Measurements from ENCODE around the gene DISC1. TPM values are rescaled to one million over a fixed set of nuclear protein-coding genes. Genes with fewer than 3 reads are reported as not detected.

Gene DISC1
- total RNA-seq, 1 donor from 2014 or later = 24.3 TPM

DNA sequence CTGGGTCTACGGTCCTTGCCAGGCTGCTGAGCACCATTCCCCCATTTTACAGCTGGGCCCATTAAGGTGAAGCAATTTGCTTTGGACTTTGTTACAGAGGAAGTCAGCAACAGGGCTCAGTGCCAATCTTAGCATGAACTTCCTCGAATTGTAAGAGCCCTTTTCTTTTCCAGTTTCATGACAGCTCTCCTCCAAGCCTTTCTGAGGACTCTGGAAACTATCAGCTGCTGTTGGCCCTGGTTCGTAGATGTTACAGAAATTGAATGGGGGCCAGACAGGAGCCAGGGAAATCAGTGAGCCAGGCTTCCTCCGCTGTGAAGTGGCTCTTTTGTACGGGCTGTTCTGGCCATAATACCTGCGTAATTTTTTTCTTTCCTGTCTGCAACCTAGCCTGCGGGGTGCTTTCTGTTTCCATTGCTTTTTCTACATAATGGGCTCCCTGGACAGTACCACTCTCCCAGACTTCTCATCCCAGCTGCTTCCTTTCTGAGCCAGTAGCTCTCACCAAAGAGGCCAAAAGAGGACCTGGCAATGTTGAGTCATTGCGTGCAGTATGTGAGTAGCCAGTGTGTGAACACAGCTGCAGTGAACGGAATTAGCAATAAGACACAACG, 386.3 kb downstream of the DISC1 start:
- DNase-seq = peak; percentile 91

DNA sequence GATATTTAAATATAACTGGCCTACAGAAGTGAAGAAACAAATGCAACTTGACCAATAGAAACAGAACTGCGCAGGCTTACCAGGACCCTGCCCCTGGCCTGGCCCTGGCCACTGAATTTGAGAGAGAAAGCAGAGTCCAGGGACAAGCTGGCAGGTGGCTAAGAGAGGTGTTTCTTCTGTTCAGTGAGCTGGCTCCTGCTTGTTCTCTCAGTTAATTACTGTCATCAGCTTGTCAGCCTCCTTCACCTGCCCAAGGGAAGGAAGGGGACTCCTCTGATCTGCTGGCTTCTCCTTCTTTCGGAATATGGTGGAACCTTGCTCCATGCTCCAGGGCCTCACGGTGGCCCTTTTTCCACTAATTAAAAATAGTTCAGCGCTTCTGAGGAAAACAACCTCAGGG, 388.4 kb downstream of the DISC1 start:
- no peak for DNase-seq

DNA sequence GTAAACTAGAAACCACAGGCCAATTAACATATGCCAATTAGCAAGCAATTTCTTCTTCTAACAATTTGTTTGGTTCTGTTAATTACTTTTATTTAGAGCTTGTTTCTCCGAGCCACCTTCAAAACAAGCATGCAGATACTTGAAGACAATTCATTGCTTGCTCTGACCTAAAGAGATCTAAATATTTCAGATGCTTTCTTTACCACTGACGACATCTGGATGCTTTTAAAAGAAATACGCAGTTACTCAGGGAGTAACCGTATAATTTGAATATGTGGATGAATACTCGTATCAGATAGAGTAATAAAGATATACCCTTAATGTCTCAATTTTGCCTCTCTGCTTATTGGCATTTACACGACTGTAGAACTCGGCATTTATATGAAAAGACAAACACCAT, 390.0 kb downstream of the DISC1 start:
- no peak for DNase-seq

DNA sequence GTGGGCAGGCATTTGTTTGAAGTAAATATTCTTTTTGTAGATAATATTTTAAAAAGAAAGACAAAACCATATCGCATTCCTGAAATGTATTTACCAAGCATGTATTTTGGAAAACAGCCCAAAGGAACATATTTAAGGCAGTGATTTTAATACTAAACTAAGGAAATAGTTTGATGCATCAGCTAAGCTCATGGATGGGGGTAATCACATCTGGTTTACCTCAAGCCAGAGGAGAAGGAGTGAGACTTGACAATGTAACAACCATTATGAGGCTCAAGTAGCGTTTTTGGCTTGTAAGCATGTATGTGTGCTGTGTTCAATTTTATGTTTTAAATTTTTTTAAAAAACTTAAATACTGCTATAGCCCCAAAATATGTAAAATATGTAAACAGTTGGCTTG, 390.5 kb downstream of the DISC1 start:
- peak; percentile 25 for DNase-seq

DNA sequence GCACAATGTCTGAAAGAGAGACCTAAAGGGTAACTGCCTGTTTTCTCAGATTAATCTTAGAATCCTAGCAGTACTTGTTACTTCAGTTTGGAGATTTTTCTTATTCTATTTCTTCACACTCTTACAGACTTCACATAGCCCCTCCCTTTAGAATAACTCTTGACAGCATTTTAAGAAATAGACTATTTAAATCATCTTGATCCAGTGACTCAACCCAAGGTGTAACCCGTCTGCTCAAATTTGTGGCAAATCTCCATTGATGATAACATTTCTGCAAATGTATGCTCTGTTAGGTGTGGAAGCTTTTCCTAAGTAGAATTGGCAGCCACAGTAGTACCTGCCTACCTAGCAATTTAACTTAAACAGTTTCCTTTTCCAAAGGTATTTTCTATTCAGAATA, 391.2 kb downstream of the DISC1 start:
- DNase-seq = no peak

DNA sequence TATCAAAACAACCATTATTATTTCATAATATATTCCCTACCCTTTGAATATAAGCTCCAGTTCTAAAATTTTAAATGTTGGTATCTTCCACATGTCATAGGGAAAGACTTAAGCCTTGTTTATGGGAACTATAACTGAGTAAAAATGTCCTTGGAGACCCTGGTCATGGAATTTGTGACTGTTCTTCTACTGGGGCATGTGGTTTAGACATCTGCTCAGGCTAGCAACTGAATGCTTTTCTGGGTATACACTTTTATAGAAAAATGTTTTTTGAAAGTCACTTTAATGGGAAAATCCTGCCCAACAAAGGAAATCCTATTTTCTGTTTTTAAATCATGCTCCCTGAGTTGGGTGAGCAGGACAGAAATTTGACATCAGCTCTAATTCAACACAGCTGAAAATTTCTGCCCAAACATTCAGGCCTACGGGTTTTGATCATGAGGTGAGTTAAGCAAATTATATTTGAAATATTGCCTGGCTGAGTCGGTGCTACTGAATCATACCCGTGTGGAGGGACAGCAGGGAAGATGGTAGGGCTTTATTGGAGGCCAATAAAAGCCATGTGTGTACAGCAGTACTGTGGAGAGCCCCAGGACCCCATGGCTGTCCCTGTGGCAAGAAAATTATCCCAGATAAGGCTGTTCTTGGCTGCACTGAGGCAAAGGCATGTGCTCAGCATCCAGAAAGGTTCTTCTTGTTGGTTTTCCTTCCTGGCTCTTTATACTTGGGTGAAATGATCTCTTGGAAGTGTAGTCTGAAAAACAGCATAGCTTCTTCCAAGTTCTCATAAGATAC, 391.8 kb downstream of the DISC1 start:
- no peak for DNase-seq

DNA sequence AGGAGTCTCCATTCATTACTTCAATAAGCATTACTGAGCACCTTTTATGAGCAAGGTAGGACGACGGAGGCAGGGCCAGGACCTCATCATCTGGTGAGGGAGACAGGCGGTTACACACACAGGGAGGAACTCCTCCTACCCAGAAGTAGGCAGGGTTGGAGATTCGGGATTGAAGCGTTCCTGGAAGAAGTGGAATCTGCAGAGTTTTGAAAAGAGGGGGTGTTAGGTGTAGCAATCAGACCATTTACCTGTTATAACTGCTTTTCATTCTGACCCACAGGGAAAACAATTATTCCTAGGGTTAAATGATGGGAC, 392.4 kb downstream of the DISC1 start:
- no peak for DNase-seq

DNA sequence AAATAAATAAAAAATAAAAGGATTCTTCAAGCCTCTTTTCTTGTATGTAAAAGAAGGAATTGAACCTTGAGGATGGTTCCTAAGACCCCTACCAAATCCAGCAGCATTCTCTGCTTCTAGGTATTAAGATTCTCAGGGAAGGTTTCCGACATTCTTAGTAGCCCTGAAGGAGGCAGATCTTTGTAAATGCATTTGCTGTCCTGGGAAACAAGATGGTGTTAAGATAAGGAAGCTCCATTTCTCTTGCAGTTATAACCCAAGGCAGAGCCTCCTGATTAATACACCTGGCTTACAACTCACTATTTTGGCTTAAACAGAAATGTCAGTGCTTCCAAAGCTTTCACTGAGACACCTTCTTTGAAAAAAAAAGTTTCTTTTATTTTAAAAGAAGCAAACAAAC, 393.8 kb downstream of the DISC1 start:
- DNase-seq = no peak

DNA sequence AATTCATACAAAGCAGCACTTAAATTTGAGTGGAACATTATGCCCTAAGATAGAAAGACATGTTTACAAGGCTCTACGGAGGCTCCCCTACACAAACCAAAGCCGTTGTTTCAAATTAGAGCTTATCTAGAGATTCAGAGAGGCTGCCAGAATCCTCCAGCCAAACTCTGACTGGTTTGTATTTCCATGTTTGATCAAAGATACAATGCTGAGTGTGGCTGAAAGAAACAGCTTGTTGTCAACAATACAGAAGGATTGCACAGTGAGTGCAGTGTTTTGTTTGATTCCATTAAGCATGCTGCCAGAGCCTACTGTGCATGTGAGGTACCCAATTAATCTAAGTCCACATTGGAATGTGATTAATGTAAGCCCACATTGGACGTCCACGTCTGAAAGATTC, 402.7 kb downstream of the DISC1 start:
- no peak for DNase-seq

DNA sequence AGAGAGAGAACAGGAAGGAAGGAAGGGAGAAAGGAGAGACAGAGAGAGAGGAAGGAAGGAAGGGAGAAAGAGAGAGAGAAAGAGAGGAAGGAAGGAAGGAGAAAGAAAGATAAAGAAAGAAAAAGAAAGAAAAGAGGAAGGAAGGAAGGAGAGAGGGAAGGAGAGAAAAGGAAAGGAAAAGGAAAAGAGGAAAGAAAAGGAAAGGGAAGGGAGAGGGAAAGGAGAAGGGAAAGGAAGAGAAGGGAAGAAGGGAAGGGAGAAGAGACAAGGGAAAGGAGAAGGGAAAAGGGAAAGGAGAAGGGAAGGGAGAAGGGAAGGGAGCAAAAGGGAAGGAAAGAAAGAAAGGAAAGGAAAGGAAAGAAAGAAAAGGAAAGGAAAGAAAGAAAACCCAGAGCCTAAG, 404.6 kb downstream of the DISC1 start:
- no peak for DNase-seq

DNA sequence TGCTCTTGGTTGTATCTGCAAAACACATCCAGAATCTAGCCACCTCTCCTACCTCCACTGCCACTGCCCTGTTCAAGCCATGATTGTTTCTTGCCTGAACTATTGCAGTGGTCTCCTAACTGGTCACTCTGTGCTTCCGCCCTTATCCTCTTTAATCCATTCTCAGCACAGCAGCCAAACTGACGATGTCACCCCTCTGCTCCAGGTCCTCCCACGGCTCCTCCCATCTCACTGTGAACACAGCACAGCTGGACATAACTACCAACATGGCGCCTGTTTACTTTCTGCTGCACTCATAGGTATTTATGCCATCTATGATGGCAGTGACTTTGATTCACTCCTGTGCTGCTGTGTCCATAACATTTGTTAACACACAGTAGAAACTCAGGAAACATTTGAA, 406.7 kb downstream of the DISC1 start:
- no peak for DNase-seq

DNA sequence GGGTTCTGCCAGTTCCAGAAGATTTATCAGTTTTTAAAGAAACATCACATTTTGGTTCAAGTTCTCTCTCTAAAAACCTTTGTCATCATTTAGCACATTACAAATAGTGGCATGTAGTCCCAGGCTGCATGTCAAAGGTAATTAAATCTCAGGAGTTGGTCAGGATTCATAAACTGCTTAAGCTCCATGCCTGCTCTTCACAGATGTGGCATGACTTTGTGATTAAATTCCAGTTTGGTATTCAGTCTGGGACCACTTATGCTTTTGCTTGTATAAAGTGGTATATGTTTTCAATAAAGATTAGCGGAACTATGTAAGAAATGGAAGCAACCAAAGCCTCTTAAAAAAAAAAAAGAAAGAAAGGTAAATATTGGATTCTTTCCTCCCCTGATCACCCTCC, 408.0 kb downstream of the DISC1 start:
- DNase-seq = no peak

DNA sequence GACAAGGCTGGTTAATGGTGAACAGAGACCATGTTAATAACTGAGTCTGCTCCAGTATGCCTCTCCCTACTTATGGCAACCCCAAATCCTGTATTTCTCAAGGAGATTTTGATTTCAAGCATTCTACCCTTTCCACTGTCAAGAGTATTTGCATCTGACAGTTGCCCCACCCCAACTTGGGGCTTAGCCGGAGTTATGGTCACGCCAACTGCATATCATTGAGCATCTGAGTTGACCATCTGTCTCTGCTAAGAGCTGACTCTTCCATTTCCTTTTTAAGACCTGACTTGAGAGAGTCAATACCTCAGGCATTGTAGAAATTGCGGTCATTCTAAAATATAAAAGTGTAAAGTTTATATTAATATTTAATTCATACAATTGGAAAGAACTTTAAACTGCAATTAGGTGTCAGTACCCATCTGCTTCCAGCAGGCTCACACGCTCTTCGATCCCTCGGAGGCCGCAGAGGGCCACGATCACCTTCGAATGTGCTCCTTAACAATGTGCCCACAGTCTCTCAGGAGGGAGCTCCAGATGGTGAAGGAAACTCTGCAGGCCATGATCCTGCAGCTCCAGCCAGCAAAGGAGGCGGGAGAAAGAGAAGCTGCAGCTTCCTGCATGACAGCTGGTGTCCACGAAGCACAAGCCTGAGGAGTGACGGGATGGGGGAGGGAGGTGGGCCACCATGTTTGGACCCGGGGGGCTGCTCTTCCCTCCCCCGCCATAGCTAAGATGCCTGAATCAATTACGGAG, 409.8 kb downstream of the DISC1 start:
- peak; percentile 47 for DNase-seq

DNA sequence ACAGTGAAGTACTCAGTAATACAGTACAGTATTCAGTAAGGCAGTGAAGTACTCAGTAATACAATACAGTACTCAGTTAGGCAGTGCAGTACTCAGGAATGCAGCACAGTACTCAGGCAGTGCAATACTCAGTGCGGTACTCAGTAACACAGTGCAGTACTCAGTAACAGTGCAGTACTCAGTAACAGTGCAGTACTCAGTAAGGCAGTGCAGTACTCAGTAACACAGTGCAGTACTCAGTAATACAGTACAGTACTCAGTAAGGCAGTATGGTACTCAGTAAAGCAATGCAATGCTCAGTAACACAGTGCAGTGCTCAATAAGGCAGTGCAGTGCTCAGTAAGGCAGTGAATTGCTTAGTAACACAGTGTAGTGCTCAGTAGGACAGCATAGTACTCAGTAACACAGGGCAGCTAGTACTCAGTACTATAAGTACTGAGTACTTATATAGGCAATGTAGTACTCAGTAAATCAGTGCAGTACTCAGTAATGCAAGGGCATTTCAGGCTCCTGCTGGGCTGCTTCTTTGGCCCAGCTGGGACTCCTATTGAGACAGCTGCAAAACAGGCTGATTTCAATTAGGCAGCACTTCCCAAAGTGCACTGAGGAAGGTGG, 411.3 kb downstream of the DISC1 start:
- DNase-seq = no peak

DNA sequence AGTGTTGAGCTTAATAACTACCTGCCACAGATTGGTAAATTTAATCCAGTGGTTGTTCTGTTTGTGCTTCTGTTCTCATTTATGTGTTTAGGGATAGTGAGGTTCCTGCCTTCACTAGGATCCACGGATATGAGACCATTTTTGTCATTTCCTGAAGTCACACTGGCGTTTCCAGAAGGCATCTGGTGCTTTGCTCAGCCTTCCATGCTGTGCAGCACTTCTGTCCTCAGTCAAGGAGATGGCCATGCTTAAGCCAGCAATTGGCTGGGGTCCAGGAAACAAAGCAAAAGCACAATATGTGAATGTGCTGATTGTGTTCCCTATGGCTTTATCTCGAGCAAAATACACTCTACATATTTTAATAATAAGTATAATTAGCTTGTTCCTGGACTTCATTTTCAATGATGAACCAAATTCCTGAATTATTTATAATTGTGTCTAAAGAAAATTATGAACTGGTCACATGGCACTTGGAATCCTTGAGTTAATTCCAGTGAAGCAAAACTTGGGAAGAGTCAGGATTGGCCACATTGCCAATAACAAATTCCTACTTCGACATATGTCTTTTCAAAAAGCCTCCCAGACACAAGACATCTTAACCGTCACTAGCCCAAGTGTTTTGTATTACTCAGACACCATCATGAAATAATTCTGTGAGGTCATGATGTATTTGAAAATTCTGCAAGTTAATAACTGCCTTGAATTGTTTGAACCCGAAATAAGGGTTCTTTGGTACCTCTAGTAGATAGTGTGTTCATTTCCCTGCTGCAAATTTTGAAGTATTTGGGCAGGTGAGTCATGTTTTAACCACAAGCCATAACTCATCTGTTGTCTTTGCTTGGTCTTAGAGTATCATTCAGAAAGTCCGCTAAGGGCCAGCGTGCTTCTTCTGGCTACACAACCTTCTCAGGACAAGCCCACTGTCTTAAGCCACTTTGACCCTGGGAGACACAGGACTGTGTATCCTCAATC, 412.4 kb downstream of the DISC1 start:
- peak; percentile 59 for DNase-seq

DNA sequence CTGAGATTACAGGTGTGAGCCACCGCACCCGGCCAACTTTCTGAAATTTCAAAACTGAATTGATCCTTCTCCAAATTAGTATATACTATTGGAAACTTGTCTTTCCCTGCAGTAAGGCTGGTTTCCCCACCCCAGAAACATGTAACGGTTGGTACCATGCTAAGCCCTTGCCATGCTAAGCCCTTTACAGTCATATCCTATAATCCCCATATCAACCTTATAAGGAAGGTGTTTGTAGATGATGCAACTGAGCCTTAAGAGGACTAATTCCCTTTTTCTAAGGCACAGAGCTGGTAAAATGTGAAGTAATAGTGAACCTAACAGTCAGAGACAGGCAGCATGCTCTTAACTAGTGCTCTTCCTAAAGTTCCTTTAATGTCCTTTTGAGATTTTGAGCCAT, 413.7 kb downstream of the DISC1 start:
- no peak for DNase-seq

DNA sequence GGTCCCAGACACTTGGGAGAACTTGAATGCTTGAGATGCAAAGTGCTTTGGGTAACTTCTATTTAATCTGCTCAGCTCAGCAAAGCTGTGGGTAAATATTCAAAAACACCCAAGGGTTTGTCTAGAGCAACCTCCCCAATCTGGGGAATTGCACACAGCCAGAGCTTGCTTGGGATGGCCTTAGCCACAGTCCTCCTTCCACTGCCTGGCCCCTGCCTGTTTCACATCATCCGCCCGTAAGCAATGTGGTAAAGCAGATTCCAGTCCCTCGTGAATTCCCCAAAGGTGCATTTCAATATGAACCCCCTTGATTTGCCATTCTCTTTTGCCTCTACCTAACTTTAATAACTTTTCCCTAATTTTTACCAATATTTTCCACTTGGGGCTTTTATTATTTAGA, 418.1 kb downstream of the DISC1 start:
- no peak for DNase-seq

DNA sequence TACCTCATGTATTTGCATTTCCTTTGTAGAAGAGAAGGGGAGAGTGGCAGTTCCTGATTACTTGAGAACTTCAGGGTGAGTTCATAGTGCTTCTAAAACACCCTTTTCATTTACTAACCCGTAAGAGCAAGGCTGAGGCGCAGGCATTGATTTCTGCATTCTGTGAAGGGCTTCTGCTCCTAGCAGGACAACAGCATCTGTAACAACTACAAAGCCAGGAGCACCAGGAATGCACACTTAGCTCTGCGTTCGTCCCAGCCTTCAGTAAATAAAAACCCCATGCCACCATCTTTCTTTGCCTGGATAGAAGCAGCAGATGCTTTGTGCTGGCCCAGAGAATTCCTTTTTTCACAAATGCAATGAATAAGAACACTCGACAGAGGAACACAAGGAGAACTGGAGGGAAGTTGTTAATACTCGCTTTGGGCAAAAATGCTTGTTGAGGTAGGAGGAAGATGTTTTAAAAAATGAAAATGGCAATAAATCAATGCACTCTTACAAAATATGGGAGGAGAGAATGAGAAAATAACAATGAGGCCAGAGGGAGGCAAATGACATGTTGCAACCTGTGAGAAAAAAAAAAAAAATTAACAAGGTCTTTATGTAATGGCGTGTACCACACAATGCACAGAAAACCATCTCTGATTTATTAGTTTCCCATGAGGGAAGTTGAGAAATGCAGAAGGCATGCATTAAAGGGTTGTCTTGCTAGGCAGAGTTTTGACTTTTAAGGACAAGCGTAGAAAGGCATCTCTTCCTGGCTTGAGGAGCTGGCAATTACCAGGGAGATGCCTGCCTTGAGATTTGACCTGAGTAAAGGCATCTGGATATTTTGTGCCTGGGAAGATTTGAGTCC, 418.8 kb downstream of the DISC1 start:
- DNase-seq = no peak

DNA sequence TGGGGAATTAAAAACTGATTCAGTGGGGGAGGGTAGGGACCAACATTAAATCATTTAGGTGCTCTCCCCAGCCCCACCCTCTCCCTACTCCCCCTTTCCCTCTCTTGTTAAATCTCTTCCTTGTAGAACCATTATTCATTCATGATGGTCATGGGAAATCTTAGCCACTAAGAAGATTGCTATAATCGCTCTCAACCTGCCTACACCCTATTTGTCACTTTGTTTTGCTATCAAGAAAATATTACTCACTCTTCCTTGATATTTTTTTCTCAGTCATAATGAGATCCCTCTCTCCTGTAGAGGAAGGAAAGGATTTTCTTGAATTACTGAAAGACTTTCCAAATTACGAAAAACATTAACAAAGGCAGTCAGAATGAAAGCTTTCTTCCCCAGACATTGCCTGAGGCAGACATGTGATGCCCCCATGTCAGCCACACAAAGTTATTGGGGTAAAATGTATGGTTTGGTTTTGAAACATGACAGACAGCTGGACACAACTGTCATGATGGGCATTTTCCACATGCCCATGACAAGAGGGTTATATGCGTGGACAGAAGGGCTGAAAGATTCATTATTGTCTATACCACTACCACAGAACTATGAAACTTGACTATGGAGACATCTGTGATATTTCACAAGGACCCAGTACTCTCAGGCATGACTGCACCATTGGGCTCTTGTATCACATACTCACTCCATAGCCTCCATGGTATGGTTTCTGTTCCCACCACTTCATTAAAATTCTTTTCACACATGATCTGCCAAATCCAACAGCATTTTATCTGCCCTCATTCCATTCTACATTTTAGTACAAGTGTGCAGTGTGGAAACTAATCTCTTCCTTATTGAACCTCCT, 420.1 kb downstream of the DISC1 start:
- DNase-seq = no peak

DNA sequence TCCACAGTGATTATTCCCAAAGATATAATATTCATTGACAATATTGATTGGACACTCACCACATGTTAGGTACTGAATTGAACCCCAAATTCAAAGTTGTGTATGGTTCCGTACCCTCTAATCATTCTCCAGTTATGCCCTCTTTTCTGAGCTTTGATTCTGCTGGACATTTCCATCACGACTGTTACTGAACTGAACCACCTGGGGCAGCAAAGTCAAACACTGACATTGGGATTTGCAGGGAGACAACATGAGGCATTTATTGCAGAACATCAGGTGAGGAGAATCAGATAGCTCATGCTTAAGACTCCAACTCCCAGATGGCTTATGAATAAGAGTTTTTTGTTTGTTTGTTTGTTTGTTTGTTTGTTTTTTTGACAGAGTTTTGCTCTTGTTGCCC, 420.9 kb downstream of the DISC1 start:
- no peak for DNase-seq

Measured in tongue (tissue), 2 donors.